OCI-LY3 (cell line): ENCODE results near the gene C6orf118.

Source experiments
- EZH2phosphoT487 ChIP-seq: fragments of 200-600 bp; shearing (Covaris generic); IDR thresholded peaks from 2 replicates; pipeline ENCODE4 v1.6.1; 2018; ENCODE audit warnings: antibody characterized with exemption, mixed run types, low read depth
- TF ChIP-seq, protein P1 (sequence below): fragments of 200-600, 300-600 bp; sonication (generic); IDR thresholded peaks from 2 replicates; pipeline ENCODE4 v1.5.1; 2014; ENCODE audit warnings: antibody characterized with exemption, low read length, low read depth

DNA sequence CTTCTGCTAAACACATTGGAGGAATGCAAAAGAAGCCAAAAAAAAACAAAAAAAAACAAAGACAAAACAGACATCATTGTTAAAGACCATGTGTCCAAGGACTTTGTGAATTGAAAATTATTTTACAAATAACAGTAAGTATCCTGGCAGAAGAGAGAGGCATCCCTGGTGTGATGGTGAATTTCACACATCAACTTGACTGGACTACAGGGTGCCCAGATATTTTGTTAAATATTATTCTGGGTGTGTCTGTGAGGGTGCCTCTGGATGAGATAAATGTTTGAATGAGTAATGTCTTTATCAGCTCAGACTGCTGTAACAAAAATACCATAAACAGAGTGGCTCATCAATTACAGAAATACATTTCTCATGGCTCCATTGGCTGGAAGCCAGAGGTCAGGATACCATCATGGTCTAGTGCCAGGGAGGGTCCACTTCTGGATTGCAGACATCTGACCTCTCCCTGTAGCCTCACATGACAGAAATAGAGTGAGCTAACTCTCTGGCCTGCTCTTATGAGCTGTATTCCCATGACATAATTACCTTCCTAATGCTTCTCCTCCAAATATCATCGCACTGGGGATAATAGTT, 12.2 kb upstream of the C6orf118 start:
- TF ChIP-seq, protein P1, sequence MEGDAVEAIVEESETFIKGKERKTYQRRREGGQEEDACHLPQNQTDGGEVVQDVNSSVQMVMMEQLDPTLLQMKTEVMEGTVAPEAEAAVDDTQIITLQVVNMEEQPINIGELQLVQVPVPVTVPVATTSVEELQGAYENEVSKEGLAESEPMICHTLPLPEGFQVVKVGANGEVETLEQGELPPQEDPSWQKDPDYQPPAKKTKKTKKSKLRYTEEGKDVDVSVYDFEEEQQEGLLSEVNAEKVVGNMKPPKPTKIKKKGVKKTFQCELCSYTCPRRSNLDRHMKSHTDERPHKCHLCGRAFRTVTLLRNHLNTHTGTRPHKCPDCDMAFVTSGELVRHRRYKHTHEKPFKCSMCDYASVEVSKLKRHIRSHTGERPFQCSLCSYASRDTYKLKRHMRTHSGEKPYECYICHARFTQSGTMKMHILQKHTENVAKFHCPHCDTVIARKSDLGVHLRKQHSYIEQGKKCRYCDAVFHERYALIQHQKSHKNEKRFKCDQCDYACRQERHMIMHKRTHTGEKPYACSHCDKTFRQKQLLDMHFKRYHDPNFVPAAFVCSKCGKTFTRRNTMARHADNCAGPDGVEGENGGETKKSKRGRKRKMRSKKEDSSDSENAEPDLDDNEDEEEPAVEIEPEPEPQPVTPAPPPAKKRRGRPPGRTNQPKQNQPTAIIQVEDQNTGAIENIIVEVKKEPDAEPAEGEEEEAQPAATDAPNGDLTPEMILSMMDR: no peak
- TF ChIP-seq EZH2phosphoT487: no peak
